Prostate gland (tissue), 2 donors: ENCODE measurements around the gene SPTY2D1.

Experiments used
- POLR2A ChIP-seq: fragments of 450-650 bp; IDR thresholded peaks from one replicate; pipeline ENCODE4 v1.6.1; 2016; ENCODE audit warnings: antibody characterized with exemption, mild to moderate bottlenecking
- POLR2AphosphoS5 ChIP-seq: sonication (generic); formaldehyde crosslinking; IDR thresholded peaks from one replicate; pipeline ENCODE4 v1.6.1; 2017; ENCODE audit warnings: antibody characterized with exemption
- TF ChIP-seq, protein P1 (sequence below), 4 experiments: fragments of 200-600 bp in 2 of 4; fragments of 450-650 bp in 2 of 4; sonication (generic) in 2 of 4; IDR thresholded peaks; 1 replicate in 3 of 4; 2 replicates in 1 of 4; pipeline ENCODE4 v1.5.1; 2016 to 2019; ENCODE audit warnings: antibody characterized with exemption in 4 of 4, mild to moderate bottlenecking in 2 of 4, moderate library complexity in 2 of 4

DNA sequence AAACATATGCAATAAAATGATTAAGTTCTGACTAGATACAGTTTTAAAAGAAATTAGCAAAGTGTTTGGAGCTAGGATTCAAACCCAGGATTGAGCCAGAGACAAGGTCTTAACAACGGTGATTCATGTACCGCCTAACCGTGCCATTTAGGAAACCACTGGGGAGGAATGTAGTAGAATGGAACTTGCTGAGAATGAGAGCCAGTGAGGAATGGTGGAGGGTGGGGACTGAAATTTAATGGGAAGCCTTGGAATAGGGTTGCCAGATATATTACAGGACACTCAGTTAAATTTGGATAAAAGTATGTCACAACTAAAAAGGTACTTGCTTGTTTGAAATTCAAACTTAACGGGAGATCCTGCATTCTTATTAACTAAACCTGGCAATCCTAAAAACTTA, 34.0 kb upstream of the SPTY2D1 start:
- no peak for TF ChIP-seq POLR2AphosphoS5
- TF ChIP-seq, protein P1, sequence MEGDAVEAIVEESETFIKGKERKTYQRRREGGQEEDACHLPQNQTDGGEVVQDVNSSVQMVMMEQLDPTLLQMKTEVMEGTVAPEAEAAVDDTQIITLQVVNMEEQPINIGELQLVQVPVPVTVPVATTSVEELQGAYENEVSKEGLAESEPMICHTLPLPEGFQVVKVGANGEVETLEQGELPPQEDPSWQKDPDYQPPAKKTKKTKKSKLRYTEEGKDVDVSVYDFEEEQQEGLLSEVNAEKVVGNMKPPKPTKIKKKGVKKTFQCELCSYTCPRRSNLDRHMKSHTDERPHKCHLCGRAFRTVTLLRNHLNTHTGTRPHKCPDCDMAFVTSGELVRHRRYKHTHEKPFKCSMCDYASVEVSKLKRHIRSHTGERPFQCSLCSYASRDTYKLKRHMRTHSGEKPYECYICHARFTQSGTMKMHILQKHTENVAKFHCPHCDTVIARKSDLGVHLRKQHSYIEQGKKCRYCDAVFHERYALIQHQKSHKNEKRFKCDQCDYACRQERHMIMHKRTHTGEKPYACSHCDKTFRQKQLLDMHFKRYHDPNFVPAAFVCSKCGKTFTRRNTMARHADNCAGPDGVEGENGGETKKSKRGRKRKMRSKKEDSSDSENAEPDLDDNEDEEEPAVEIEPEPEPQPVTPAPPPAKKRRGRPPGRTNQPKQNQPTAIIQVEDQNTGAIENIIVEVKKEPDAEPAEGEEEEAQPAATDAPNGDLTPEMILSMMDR (IDR thresholded peaks at IDR 0.05): no peak
- no peak for TF ChIP-seq POLR2A
